ENCODE results near the gene AQP1.

The AQP1 gene

DNA sequence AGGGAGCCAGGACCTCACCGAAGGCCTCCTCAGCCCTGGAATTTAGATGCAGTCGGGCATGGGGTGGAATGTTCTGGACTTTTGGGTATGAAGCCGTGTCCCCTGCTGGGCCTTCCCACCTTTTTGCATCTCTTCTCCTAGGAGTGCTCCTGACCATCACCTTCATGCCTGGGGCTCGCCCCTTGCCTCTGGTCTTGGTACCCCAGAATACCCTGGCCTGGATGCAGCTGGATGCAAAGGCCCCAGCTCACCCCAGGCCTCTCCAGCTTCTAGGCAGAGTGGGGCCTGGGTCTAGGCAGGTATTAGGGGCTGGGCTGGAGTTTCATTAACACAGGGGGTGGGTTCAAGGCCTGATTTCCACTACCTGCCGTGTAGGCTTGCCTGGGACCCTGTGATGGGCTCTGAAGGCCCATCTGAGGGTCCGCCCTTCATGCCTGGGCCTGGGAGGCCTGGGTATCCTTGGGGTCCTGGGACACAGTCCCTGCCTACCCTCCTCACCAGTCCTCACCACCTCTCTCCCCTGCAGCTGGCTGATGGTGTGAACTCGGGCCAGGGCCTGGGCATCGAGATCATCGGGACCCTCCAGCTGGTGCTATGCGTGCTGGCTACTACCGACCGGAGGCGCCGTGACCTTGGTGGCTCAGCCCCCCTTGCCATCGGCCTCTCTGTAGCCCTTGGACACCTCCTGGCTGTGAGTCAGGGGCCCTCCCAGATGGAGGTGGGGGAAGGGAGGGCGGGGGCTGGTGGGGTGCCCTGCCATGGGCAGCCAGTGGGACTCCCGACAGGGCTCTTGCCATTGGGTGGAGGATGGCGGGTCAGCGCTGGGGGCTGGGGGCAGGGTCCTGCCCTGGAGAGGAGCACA is 10.1 kb downstream of the AQP1 start:
- no peak for DNase-seq (ENCODE audit: low spot score)

DNA sequence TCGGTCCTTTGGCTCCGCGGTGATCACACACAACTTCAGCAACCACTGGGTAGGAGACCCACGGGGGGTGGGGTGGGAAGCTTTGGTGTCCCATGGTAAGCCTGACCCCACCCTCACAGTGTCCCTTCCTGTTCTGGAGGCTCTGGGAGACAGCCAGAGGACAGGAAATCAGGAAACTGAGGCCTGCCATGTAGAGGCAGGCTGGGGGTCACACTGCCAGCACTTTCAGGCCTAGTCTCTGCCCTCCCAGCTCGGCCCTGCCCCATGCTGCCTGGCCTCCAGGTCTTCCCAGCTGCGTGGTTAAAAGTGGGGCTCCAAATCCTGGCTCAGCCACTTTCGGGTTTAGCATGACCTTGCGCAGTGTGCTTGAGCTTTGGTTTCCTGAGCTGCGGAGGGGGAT is 10.9 kb downstream of the AQP1 start:
- DNase-seq (ENCODE audit: low spot score): no peak

DNA sequence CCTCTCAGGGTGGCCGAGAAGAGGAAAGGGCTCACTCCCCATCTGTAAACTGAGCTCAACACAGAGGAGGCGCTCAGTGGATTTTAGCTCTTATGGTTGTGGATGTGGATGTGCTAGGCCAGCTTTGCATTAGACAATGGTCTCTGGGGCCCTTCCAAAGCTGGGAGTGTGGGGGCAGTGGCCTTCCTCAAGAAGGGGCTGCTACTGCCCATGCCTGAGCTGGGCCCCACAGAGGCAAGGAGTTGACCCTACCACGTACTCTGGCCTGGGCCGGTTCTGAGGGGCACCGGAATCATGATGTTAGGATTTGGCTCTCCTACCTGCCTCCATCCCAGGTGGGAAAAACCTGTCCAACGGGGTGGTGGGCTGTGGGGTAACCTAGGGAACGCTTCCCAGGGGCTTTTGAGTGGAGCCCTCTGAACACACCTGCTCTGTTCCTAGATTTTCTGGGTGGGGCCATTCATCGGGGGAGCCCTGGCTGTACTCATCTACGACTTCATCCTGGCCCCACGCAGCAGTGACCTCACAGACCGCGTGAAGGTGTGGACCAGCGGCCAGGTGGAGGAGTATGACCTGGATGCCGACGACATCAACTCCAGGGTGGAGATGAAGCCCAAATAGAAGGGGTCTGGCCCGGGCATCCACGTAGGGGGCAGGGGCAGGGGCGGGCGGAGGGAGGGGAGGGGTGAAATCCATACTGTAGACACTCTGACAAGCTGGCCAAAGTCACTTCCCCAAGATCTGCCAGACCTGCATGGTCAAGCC is 11.5 kb downstream of the AQP1 start:
- no peak for DNase-seq (ENCODE audit: low spot score)

DNA sequence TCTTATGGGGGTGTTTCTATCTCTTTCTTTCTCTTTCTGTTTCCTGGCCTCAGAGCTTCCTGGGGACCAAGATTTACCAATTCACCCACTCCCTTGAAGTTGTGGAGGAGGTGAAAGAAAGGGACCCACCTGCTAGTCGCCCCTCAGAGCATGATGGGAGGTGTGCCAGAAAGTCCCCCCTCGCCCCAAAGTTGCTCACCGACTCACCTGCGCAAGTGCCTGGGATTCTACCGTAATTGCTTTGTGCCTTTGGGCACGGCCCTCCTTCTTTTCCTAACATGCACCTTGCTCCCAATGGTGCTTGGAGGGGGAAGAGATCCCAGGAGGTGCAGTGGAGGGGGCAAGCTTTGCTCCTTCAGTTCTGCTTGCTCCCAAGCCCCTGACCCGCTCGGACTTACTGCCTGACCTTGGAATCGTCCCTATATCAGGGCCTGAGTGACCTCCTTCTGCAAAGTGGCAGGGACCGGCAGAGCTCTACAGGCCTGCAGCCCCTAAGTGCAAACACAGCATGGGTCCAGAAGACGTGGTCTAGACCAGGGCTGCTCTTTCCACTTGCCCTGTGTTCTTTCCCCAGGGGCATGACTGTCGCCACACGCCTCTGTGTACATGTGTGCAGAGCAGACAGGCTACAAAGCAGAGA is 12.2 kb downstream of the AQP1 start:
- no peak for DNase-seq (ENCODE audit: low spot score)

DNA sequence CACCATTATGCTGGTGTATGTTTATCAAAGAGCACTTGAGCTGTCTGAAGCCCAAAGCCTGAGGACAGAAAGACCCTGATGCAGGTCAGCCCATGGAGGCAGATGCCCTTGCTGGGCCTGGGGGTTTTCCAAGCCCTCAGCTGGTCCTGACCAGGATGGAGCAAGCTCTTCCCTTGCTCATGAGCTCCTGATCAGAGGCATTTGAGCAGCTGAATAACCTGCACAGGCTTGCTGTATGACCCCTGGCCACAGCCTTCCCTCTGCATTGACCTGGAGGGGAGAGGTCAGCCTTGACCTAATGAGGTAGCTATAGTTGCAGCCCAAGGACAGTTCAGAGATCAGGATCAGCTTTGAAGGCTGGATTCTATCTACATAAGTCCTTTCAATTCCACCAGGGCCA is 13.0 kb downstream of the AQP1 start:
- no peak for DNase-seq (ENCODE audit: low spot score)

DNA sequence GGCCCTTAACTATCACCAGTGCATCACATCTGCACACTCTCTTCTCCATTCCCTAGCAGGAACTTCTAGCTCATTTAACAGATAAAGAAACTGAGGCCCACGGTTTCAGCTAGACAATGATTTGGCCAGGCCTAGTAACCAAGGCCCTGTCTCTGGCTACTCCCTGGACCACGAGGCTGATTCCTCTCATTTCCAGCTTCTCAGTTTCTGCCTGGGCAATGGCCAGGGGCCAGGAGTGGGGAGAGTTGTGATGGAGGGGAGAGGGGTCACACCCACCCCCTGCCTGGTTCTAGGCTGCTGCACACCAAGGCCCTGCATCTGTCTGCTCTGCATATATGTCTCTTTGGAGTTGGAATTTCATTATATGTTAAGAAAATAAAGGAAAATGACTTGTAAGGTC is 13.5 kb downstream of the AQP1 start:
- DNase-seq (ENCODE audit: low spot score): no peak

DNA sequence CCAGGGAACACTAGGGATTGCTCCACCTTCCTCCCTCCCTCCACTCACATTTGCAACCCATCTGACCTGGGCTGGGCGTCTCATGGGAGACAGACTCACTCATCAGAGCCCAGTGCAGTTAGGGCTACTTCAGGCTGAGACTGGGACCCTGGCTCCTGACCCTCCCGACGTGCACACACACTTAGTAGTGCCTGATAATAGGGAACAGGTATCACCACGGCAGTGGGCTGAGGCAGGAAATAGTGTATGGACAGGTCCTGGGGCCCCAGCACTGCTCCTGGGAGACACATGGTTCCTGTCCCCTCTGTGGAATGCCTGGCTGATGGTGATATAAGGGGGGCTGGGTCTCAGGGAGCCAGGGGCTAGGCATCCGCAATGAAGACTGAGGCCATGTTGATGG is 14.3 kb downstream of the AQP1 start:
- DNase-seq (ENCODE audit: low spot score): no peak

DNA sequence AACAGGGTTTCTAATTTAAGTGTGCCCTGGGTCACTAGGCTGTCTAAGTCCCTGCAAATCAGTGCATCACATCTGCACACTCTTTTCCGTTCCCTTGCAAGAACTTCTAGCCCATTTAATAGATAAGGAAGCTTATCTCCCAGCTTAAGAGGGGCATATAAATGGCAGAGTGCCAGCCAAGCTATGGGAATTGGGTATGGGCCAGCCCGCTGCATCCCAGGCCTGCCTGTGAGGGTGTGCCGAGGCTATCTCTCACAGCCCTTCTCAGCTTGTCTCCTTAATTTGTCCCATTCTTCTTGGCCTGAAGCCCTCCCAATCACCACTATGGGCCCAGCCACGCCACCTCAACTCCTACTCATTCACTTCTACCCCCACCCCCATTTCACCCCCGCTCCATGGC is 14.7 kb downstream of the AQP1 start:
- no peak for DNase-seq (ENCODE audit: low spot score)

DNA sequence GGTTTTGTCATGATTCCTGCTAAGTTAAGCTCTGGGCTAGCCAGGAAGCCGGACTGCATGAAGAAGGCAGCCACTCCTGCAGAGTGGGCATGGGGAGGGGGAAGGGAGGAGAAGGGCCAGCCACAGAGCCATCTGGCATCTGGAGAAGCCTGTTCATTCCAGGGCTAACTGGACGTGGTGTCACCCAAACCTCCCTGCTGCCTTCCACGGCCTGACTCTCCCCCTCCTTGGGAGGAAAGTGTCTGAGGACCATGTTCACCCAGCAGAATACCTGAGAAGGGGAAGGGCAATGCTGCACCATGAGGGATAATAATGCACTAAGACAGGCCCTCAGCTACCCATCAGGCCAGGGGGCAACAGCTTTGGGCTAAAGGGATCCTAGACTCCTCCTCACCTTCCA is 15.4 kb downstream of the AQP1 start:
- no peak for DNase-seq (ENCODE audit: low spot score)

DNA sequence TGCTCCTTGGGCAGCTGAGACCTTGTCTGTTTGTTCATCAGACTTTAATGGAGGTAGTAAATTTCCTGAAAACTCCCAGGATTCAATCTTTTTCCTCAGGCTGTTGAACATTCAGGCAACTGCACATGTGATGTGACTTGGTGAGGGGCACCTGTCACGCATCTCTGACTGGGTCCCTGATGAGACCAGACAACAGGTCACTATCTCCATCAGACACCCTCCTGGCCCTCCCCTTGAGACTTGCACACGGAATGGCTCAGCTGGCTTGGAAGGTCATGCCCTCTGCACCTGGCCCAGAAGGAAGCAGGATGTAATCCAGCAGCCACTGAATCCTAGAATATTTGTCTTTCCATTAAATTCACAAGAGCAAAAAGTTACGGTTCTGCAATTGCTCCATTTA is 15.9 kb downstream of the AQP1 start:
- DNase-seq (ENCODE audit: low spot score): no peak

DNA sequence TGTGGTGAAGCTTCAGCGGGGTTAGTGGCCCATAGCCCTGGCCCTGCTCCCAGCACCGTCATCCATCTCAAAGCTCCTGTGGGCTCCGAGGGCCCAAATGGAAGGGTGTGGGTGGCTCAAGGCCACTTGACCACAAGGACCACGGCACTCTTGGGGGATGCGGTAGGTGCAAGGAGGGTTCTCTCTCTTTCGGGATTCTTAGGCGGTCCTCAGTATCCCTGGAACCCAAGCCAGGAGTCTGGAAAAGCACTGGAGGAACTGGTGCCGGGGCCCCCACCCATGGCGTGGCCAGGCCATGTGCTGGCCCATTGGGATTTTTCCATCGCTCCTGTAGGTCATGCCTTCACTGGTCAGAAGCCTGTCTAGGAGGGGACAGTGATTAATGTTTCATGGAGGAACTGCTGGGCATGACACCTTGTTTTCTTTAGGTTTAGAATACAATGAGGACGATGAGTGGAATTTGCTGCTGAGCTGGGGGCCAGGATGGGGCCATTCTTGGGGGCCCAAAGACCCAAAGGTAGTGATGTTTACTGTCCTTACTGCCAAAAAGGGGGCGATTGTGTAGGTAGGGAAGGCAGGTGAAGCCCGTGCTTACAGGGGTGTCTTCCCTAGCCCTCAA is 16.7 kb downstream of the AQP1 start:
- peak; percentile 2 for DNase-seq (ENCODE audit: low spot score)

DNA sequence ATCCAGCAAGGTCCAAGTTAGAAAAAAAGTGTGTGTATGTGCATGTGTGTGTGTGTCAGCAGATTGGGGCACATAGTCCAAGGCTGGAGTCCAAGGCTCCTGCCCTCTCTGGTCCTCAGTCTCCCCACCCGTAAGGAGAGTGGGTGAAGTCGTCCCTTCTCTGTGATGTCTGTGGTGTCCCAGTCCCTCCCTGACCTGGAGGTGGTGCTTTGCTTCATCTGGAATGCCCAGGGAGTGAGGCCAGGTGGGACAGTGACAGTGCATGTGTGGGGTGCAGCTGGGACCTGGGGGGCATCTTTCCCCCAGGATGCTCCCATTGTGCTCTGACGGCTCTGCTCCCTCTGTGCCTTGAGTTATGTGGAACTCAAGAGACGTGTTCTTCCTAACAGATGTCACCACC is 18.0 kb downstream of the AQP1 start:
- DNase-seq (ENCODE audit: low spot score): no peak

DNA sequence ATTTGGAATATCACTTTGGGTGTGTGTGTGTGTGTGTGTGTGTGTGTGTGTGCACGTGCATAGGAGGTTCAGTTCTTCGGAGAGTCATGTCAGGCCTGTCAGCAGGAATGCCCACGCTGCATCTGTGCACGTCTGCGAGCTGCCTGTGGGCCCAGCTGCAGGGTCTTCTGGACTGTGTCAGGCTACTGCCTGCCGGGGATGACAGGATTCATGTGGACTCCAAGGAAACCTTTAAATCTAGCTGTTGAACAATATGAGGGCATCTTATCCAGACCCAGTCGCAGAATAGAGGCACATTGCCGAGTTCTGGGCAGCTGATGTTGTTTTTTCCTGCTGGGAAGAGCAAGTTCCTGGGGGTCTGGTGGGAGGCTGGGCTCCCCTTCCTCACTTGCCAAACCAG is 19.0 kb downstream of the AQP1 start:
- DNase-seq (ENCODE audit: low spot score): no peak

DNA sequence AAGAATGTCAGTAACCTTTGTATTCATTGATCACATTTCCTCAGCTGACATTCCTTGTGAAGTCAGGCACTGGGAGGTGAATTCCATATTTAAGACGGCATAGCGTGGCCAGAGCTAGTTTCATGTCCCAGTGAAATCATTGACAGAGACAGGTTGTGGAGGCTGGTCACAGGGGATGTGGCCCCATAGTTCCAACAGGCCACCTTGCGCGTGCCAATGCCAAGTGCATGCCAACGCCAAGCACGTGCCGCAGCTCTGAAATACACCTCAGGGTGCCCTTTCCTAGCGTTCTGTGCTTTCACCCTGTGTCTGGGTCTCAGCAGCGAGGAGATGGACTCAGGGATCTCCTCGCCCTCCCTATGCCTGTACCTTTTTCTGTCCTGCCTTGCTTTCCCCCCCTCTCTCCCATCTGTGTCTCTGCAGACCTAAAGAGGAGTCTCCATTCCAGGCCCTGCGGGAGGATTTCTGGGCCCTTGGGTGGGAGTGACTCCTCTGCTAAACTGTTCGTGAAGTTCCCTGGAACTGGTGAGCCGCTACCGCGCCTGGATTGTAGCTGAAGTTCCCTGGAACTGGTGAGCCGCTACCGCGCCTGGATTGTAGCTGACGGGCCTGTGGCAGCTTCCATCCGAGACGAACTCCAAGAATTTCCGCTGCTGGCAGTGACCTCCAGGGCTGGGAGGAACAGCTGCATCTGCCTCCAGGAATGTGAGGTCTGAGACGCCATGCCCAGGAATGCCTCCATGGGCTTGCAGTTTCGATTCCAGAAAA is 19.7 kb downstream of the AQP1 start:
- DNase-seq (ENCODE audit: low spot score): peak; percentile 81

DNA sequence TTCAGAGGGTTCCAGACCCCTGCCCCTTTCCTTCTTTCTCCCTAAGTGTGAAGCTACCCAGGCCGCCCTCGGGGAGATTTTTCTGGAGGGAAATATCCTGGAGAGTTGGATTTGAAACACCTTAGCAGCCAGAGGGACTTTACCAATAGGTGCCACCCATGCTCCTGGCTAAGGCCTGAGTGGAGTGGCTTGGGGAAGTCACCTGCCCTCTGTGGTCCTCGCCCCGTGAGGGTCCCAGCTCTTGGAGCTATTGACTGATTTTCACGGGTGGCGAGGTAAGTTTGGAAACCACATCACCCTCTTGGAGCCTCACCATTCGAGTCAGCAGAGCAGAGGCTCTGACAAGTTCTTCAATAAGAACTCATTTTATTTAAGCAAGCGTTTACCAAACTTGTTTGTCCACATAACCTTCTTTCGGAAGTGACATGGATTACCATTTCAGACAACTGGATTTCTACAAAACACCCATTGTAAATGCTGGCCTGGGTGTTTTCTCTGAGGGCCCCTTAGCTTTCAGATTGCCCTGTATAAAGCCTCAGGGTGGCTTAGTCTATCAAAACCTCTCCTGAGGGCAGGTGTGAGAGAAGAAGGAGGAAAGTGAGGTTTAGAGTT is 20.4 kb downstream of the AQP1 start:
- DNase-seq (ENCODE audit: low spot score): no peak

DNA sequence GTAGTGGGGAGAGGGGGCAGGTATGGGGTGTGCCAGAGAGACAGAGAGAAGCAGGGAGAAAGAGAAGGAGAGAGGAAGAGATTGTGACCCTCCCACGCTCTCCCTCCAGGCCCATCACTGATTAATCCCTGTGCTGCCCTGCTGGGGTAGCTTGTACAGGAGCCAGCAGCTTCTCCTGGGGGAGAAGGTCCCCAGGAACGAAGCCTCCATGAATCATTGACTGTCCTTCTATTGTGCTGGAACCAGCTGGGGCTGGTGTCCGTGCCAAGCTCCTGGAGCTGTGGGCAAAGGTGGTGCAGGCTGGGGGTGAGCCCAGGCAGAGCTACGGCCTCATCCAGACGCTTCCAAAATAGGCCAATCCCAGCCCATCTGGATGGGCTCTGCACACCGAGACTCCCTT is 20.9 kb downstream of the AQP1 start:
- no peak for DNase-seq (ENCODE audit: low spot score)

DNA sequence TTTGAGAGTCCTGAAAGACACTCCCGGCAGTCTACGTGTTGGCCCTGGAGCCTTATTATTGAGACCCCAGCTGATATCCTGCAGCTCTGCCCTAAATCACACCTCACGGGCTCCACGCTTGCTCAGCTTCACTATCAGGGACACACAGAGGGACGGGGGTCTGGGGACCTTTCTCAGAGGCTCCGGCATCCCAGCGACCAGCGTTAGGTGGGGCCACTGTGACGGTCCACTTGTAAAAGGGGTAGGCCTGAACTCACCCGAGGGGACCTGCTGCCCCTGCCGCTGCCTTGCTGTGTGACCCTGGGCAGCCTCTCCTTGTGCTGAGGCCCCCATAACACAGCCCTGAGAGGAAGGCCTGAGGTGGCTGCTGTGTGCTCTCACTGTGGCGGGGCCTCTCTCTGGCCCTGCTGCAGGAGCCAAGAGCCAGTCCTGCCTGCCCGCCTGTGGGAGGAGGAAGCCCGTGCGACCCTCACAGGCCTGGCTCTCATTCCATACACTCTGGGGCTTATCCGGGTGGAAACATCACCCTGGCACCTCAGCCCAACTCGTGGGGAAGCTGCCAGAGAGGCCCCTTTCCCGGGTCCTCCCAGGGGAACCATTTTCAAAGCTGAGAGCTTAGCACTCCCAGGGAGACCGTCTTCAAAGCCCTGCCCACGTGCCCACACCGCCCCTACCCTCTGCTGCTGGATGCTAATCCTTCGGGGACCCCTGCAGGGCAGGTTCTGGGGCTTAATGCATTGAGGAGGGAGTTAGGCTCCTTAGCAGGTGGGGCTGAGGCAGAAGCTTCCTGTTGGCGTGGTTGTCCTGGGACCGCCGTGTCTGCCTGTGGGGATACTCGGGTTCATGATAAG is 21.7 kb downstream of the AQP1 start:
- DNase-seq (ENCODE audit: low spot score): no peak

DNA sequence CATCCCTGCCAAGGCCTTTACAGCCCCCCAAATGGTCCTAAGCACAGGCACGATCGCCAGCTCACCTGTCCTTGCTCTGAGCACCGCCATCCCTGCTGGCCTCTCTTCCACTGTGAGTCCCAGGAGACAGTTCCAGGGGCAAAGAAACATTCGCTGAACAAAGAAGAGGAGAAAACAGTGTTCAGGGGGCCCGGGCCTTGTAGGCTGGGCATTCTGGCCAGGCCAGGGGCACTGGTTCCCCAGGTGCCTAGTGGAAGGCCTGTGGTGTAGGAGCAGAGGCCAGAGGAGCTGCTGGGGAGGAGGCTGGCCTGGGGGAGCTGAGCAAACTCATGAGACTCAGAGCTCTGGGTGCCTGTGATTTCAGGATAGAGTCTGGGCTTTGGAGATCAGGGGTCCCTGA is 22.6 kb downstream of the AQP1 start:
- no peak for DNase-seq (ENCODE audit: low spot score)

DNA sequence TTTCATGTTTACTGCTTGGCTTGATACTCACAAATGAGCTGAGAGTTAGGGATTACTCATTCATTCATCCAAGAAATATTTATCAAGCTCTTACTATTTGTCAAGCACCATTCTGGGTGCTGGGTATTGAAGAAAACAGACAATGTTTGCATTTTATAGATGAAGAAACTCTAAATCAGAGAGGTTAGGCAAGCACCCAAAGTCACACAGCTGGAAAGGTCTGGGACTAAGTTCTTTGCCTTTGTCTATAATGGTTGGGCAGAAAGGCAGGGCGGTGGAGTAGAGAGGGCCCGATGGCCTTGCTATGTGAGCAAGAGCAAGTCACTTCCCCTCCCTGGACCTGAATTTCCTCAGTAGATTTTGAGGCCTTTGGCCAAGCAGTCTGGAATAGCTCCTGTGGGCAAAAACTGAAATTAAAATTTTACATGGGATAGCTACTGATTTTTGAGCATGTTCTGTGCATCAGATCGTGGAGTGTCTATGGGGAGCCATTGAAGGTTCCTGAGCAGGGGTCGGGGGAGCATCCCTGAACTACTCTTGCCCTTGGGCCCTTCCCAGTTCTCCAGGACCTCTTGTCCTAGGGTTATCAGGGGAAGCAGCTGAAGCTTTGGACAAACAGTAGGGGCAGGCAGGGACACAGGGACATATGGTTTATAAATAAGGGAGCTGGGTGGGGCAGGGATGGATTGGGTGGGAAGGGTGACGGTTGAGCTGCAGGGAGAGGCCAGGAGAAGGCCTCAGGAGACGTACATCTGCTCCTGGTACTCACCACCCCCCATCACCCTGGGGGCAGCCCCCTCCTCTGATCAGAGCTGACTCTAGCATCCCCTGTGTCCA is 23.3 kb downstream of the AQP1 start:
- DNase-seq (ENCODE audit: low spot score): no peak

DNA sequence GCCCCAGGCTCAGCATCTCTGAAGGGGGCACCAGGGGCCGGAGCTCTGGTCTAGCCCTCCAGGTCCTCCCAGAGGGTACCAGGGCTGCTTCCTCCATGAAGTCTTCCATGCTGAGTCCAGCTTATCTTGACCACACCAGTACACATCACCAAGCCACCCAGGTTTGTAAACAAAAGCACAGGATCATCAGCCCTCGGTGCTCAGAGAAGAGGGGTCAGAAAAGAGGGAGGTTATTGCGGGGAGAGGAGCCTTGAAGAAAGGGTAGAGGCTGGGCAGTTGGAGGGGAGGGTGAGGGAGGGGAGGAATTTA is 23.9 kb downstream of the AQP1 start:
- no peak for DNase-seq (ENCODE audit: low spot score)

All from AG08396 (cell line).